ENCODE results near the gene SLC11A2.
A peak's percentile ranks its signal among the peaks of the same experiment; 100 is the strongest.

DNA sequence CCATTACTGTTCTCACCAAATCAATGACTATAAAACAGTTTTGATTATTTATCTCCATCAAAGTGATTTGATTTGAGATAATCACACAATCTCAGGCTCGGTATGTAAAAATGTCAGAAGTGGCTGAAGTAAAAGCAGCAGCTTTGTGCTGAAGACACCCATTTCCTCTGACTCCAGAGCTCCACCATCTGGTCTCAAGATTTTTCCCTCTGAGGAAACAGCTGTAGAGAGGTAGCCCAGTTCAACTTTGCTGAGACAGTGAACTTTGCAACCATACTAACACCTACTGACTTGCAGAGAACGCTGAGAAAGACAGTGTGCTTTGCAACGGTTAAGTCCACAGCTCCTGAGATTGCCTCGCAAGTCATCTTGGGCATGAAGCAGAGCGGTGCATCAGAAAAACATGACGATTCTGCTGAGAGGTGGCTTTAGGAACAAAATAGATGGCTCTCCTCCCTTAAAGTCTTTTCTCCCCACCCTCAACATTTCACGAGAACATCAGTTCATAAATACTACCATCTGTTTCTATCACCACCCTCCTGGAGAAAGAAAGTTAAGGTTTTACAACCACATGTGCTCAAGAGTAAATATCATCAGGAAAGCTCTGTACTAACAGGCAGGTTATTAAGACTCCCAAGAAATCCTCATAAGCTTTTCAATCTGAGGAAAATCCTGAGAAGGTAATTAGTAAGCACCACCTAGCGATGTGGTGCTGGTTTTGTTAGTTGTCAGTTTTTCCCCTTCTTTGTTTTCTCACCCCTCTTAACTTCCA, 39.0 kb downstream of the SLC11A2 start:
- TF ChIP-seq, protein P1, sequence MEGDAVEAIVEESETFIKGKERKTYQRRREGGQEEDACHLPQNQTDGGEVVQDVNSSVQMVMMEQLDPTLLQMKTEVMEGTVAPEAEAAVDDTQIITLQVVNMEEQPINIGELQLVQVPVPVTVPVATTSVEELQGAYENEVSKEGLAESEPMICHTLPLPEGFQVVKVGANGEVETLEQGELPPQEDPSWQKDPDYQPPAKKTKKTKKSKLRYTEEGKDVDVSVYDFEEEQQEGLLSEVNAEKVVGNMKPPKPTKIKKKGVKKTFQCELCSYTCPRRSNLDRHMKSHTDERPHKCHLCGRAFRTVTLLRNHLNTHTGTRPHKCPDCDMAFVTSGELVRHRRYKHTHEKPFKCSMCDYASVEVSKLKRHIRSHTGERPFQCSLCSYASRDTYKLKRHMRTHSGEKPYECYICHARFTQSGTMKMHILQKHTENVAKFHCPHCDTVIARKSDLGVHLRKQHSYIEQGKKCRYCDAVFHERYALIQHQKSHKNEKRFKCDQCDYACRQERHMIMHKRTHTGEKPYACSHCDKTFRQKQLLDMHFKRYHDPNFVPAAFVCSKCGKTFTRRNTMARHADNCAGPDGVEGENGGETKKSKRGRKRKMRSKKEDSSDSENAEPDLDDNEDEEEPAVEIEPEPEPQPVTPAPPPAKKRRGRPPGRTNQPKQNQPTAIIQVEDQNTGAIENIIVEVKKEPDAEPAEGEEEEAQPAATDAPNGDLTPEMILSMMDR (IDR thresholded peaks at IDR 0.05): peak; percentile 30 to 62 (median 55)
- no peak for TF ChIP-seq POLR2A (IDR thresholded peaks at IDR 0.05)
